ENCODE data around the gene DCUN1D5.

DNA sequence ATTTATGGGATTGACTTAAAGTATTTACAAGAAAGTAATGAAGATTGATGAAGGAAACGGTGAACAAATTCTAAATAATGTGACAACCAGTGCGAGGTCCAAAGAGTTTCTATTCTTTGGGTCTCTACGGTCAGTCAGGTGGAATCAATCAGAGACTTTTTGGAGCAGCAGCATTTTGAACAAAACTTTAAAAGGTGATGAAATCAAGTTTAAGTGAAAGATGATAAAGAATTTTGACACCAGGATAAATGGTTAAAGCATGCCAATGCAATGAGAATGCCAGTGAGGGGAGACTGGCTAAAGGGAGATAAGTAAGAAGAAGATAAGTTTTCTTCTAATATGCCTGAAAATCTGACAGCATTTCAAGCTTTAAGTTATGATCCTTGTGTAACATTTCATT is 67.9 kb downstream of the DCUN1D5 start:
- TF ChIP-seq, protein P1, sequence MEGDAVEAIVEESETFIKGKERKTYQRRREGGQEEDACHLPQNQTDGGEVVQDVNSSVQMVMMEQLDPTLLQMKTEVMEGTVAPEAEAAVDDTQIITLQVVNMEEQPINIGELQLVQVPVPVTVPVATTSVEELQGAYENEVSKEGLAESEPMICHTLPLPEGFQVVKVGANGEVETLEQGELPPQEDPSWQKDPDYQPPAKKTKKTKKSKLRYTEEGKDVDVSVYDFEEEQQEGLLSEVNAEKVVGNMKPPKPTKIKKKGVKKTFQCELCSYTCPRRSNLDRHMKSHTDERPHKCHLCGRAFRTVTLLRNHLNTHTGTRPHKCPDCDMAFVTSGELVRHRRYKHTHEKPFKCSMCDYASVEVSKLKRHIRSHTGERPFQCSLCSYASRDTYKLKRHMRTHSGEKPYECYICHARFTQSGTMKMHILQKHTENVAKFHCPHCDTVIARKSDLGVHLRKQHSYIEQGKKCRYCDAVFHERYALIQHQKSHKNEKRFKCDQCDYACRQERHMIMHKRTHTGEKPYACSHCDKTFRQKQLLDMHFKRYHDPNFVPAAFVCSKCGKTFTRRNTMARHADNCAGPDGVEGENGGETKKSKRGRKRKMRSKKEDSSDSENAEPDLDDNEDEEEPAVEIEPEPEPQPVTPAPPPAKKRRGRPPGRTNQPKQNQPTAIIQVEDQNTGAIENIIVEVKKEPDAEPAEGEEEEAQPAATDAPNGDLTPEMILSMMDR (IDR thresholded peaks at IDR 0.05): no peak
- TF ChIP-seq POLR2A (IDR thresholded peaks at IDR 0.05): no peak

Data from esophagus squamous epithelium (tissue), 4 donors.